Stomach (tissue), 9 donors: ENCODE data around the gene BICD1. TPM values are rescaled to one million over a fixed set of nuclear protein-coding genes. Genes with fewer than 3 reads are reported as not detected.

Experiments
- DNase-seq, 2 donors: peaks; one replicate each; pipeline versions ENCODE4 v3.0.0 to v3.0.0-alpha.2; 2013 to 2019
- H3K27ac ChIP-seq, 5 donors: fragments of 200-600 bp in 4 of 5; sonication (generic) in 4 of 5; one replicate each; pipeline ENCODE4 v1.5.1; 2013 to 2019; ENCODE audit warnings: mild to moderate bottlenecking in 1 of 5, moderate library complexity in 1 of 5
- H3K27me3 ChIP-seq, 3 donors: fragments of 200-600 bp; sonication (generic); one replicate each; pipeline ENCODE4 v1.5.1; 2017 to 2019; ENCODE audit warnings: mixed run types in 1 of 3
- H3K36me3 ChIP-seq, 4 donors: fragments of 200-600 bp; sonication (generic); 1 replicate in 3 of 4; 2 replicates in 1 of 4; pipeline ENCODE4 v1.5.1; 2016 to 2019
- H3K4me1 ChIP-seq, 4 donors: fragments of 200-600 bp; sonication (generic); one replicate each; pipeline ENCODE4 v1.5.1; 2016 to 2019
- H3K4me3 ChIP-seq, 4 donors: fragments of 200-600 bp; sonication (generic) in 3 of 4; one replicate each; pipeline ENCODE4 v1.5.1; 2016 to 2019; ENCODE audit warnings: mild to moderate bottlenecking in 1 of 4
- H3K9me3 ChIP-seq, 4 donors: fragments of 200-600 bp; sonication (generic); one replicate each; pipeline ENCODE4 v1.5.1; 2016 to 2019
- EP300 ChIP-seq: sonication (generic); formaldehyde crosslinking; IDR thresholded peaks from one replicate; pipeline ENCODE4 v1.6.1; 2017; ENCODE audit warnings: antibody characterized with exemption
- POLR2A ChIP-seq, 4 donors: fragments of 450-650 bp; IDR thresholded peaks; one replicate each; pipeline ENCODE4 v1.6.1; 2016; ENCODE audit warnings: antibody characterized with exemption in 4 of 4, control low read depth in 2 of 4, mild to moderate bottlenecking in 1 of 4, moderate library complexity in 1 of 4
- POLR2AphosphoS5 ChIP-seq, 3 donors: sonication (generic); formaldehyde crosslinking; IDR thresholded peaks; one replicate each; pipeline ENCODE4 v1.6.1; 2016; ENCODE audit warnings: antibody characterized with exemption in 3 of 3
- WGBS, 5 donors: extraction: QIAGEN DNeasy Blood & Tissue Kit in 3 of 5; methylation state at CpG; one replicate each; pipeline versions ENCODE4 v1.1.5 to v1.1.7; 2013 to 2018; 5-methylcytosine and 5-hydroxymethylcytosine counted together
- intact Hi-C: fragments of 100-400 bp; cut with DNase I; formaldehyde crosslinking; loops from one replicate; pipeline ENCODE4 v1.15.1; 2023; ENCODE audit warnings: low total_unique reads
- polyA plus RNA-seq, 3 donors: library from polyadenylated mRNA; stranded (reverse); fragments of 200-250 nt; gene quantifications; one replicate each; pipeline ENCODE4 v1.2.3, GENCODE V29; 2013
- total RNA-seq, 5 donors: library from RNA; depleted of rRNA; stranded (reverse); fragments of >200 nt; gene quantifications; one replicate each; pipeline versions ENCODE4 v1.1.0 to v1.2.3, GENCODE V29; 2014 to 2016
- TF ChIP-seq, protein P1 (sequence below), 7 experiments: fragments of 450-650 bp in 4 of 7; fragments of 200-600 bp in 3 of 7; sonication (generic) in 3 of 7; IDR thresholded peaks; one replicate each; pipeline ENCODE4 v1.5.1; 2016 to 2019; ENCODE audit warnings: antibody characterized with exemption in 7 of 7, control low read depth in 2 of 7, mild to moderate bottlenecking in 1 of 7
- donor health status: healthy with polysubstance abuse.
- donor health status: Bipolar disorder and iron deficiency.
- donor health status: healthy.

BICD1 gene
- total and polyA plus RNA-seq, 8 donors = 1.6 to 17.3 (median 2.1) TPM

DNA sequence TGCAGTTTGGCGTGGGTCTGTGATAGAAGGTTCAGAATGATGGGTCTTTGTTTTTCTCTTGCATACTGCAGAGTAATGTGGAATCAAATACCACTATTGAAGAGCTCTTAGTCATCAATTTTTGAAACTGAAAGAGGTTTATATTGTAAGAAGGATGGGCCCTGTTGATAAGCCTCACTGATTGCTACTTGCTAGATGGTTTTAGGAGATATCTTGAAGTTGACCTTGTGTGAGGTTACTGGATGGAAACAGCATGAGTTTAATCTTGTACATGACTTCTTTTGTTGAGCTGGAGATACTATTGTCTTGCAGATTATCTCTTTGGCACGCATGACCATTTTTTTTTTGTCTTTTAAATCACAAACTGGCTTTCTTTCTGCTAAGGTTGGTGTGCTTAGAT, 13.8 kb downstream of the BICD1 start:
- Histone ChIP-seq H3K27me3 (no peaks in the 10 kb centered on the region), H3K4me3 (no peak overlapping the region), H3K9me3 (no peaks in the 10 kb centered on the region), H3K36me3 (no peaks in the 10 kb centered on the region), H3K27ac (no peak overlapping the region), H3K4me1 (peaks cover 0 to 17% (median 4%) of the 10 kb centered on the region in 4 donors)
- TF ChIP-seq POLR2AphosphoS5 (IDR thresholded peaks at IDR 0.05) = no peak
- TF ChIP-seq, protein P1, sequence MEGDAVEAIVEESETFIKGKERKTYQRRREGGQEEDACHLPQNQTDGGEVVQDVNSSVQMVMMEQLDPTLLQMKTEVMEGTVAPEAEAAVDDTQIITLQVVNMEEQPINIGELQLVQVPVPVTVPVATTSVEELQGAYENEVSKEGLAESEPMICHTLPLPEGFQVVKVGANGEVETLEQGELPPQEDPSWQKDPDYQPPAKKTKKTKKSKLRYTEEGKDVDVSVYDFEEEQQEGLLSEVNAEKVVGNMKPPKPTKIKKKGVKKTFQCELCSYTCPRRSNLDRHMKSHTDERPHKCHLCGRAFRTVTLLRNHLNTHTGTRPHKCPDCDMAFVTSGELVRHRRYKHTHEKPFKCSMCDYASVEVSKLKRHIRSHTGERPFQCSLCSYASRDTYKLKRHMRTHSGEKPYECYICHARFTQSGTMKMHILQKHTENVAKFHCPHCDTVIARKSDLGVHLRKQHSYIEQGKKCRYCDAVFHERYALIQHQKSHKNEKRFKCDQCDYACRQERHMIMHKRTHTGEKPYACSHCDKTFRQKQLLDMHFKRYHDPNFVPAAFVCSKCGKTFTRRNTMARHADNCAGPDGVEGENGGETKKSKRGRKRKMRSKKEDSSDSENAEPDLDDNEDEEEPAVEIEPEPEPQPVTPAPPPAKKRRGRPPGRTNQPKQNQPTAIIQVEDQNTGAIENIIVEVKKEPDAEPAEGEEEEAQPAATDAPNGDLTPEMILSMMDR (IDR thresholded peaks at IDR 0.05) = no peak
- no peak for DNase-seq
- 64 to 75% (median 67%) methylated on average over 2 of the region's 2 CpGs for WGBS, 5 donors
- intact Hi-C loops = no loop called here

DNA sequence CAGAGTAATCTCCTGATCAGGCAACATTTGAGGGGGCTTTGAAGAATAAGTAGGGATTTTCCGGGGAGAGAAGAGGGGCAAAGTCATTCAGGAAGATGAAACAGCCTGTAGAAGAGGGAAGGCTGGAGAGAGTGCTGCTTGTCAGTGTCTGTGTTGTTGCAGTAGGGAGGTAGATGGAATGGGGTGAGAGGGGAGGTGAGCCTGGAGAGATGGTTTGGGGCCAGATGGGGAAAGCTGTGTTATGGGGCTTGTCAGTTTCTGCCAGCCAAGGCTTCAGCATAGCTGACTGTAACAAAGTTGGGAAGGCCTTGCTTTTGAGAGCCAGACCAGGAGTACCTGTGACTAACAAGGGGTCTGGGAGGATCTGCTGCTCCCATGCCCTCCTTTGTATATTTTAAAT, 18.0 kb downstream of the BICD1 start:
- H3K27me3 ChIP-seq = no peaks in the 10 kb centered on the region
- H3K27ac ChIP-seq = no peak overlapping the region
- no peaks in the 10 kb centered on the region for H3K36me3 ChIP-seq
- no peaks in the 10 kb centered on the region for H3K9me3 ChIP-seq
- TF ChIP-seq EP300 (no peak), POLR2A (IDR thresholded peaks at IDR 0.05) (no peak), POLR2AphosphoS5 (IDR thresholded peaks at IDR 0.05) (no peak)
- TF ChIP-seq, protein P1 (IDR thresholded peaks at IDR 0.05) = no peak
- H3K4me1 ChIP-seq = no peaks in the 10 kb centered on the region
- WGBS, 5 donors = 76 to 92% (median 85%) methylated on average over 1 of the region's 1 CpG
- intact Hi-C loops = no loop called here
- no peak for DNase-seq
- H3K4me3 ChIP-seq = no peak overlapping the region

DNA sequence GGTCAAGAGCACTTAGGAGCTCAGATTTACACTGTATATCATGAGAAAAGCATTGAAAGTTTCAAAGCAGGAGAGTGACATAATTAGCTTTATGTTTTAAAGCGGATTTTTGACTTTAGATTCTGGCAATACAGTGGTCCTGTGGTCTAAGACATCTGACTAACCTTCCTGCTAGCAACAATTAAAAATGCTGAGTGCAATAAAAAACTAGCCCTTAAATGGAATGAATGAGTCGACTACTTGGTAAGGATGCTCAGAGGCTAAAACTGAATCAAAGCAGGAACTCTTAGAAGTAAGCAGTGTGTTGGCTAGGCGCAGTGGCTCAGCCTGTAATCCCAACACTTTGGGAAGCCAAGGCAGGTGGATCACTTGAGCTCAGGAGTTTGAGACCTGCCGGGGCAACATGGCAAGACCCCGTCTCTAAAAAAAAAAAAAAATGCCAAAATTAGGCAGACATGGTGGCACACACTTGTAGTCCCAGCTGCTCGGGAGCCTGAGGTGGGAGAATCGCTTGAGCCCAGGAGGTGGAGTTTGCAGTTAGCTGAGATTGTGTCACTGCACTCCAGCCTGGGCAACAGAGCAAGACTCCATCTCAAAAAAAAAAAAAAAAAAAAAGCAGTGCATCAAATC, 18.9 kb downstream of the BICD1 start:
- intact Hi-C loops = no loop called here
- H3K27ac ChIP-seq = no peak overlapping the region
- TF ChIP-seq, protein P1 (IDR thresholded peaks at IDR 0.05) = no peak
- no peak for TF ChIP-seq POLR2A (IDR thresholded peaks at IDR 0.05)
- TF ChIP-seq POLR2AphosphoS5 (IDR thresholded peaks at IDR 0.05) = no peak
- H3K9me3 ChIP-seq = no peaks in the 10 kb centered on the region
- no peak overlapping the region for H3K4me3 ChIP-seq
- no peaks in the 10 kb centered on the region for H3K4me1 ChIP-seq
- 90 to 97% (median 95%) methylated on average over 7 of the region's 7 CpGs for WGBS, 5 donors
- no peak for DNase-seq
- H3K27me3 ChIP-seq = no peaks in the 10 kb centered on the region
- H3K36me3 ChIP-seq = no peaks in the 10 kb centered on the region

DNA sequence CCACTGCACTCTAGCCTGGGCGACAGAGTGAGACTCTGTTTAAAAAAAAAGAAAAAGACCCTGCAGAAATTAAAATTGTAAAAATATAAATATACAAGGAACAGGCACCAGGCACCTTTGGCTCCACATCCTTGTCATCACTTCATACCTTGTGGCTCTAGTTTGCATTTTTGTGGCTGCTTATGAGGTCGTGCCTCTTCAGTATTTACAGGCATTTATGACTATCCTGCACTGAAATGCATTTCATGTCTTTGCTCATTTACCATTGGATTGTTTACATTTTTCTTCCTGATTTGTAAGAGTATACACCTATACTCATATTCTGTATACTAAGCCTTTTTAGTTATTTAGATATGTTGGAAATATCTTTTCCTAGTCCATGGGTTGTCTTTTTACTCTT, 20.1 kb downstream of the BICD1 start:
- intact Hi-C loops = no loop called here
- Histone ChIP-seq H3K4me3 (no peak overlapping the region), H3K36me3 (no peaks in the 10 kb centered on the region), H3K4me1 (no peaks in the 10 kb centered on the region), H3K9me3 (no peaks in the 10 kb centered on the region), H3K27ac (no peak overlapping the region), H3K27me3 (no peaks in the 10 kb centered on the region)
- DNase-seq = no peak
- TF ChIP-seq, protein P1 (IDR thresholded peaks at IDR 0.05) = no peak
- TF ChIP-seq POLR2AphosphoS5 (IDR thresholded peaks at IDR 0.05) = no peak
- TF ChIP-seq EP300 = no peak
- no peak for TF ChIP-seq POLR2A (IDR thresholded peaks at IDR 0.05)
- WGBS, 5 donors = 81 to 92% (median 85%) methylated on average over 2 of the region's 2 CpGs
